ENCODE results near the gene EHBP1L1.
A peak's percentile ranks its signal among the peaks of the same experiment; 100 is the strongest.

EHBP1L1 gene

GRCh38 chr11:65554057-65554818, 21.6 kb upstream of the EHBP1L1 start:
- H3K4me3 ChIP-seq (ENCODE audit: low read depth, low read length), result no peak overlapping the region
- no peak for TF ChIP-seq CTCF (IDR thresholded peaks at IDR 0.05; ENCODE audit: borderline replicate concordance, insufficient read depth, low read depth, low read length)

GRCh38 chr11:65554842-65555430, 20.9 kb upstream of the EHBP1L1 start:
- no peak for TF ChIP-seq CTCF (IDR thresholded peaks at IDR 0.05; ENCODE audit: borderline replicate concordance, insufficient read depth, low read depth, low read length)
- no peak overlapping the region for H3K4me3 ChIP-seq (ENCODE audit: low read depth, low read length)

- no peak overlapping the region for H3K4me3 ChIP-seq (ENCODE audit: low read depth, low read length)
- TF ChIP-seq CTCF (IDR thresholded peaks at IDR 0.05; ENCODE audit: borderline replicate concordance, insufficient read depth, low read depth, low read length), result no peak
Measured at GRCh38 chr11:65555693-65556231, 20.1 kb upstream of the EHBP1L1 start.

- TF ChIP-seq CTCF (IDR thresholded peaks at IDR 0.05; ENCODE audit: borderline replicate concordance, insufficient read depth, low read depth, low read length), result no peak
- no peak overlapping the region for H3K4me3 ChIP-seq (ENCODE audit: low read depth, low read length)
Measured at GRCh38 chr11:65556470-65557279, 19.2 kb upstream of the EHBP1L1 start.

GRCh38 chr11:65557280-65558001, 18.4 kb upstream of the EHBP1L1 start:
- no peak overlapping the region for H3K4me3 ChIP-seq (ENCODE audit: low read depth, low read length)
- TF ChIP-seq CTCF (IDR thresholded peaks at IDR 0.05; ENCODE audit: borderline replicate concordance, insufficient read depth, low read depth, low read length), result no peak

GRCh38 chr11:65558002-65558929, 17.6 kb upstream of the EHBP1L1 start, which contains the start of gene LTBP3:
Gene LTBP3, minus strand, starts transcription at chr11:65558359. Its CDS starts 400 bp downstream, at chr11:65557959.
- TF ChIP-seq CTCF (IDR thresholded peaks at IDR 0.05; ENCODE audit: borderline replicate concordance, insufficient read depth, low read depth, low read length), result no peak
- peak within 1 kb of the TSS; percentile 26 for H3K4me3 ChIP-seq (ENCODE audit: low read depth, low read length)
